Transverse colon (tissue), 3 donors: ENCODE measurements around the gene IAH1.

ENCODE experiments used
- CTCF ChIP-seq, 5 experiments: fragments of 200-600 bp in 3 of 5; fragments of 450-650 bp in 2 of 5; sonication (generic) in 3 of 5; IDR thresholded peaks; 1 replicate in 2 of 5; 2 replicates in 3 of 5; pipeline ENCODE4 v1.5.1; 2016 to 2017; ENCODE audit warnings: antibody characterized with exemption in 5 of 5, inconsistent platforms in 3 of 5, mild to moderate bottlenecking in 2 of 5, moderate library complexity in 1 of 5
- EP300 ChIP-seq: sonication (generic); formaldehyde crosslinking; IDR thresholded peaks from one replicate; pipeline ENCODE4 v1.6.1; 2017; ENCODE audit warnings: antibody characterized with exemption, low read depth
- POLR2A ChIP-seq: fragments of 450-650 bp; IDR thresholded peaks from one replicate; pipeline ENCODE4 v1.6.1; 2016; ENCODE audit warnings: antibody characterized with exemption, mild to moderate bottlenecking, moderate library complexity

- TF ChIP-seq CTCF (IDR thresholded peaks at IDR 0.05) (no peak), EP300 (no peak), POLR2A (no peak)
Observed at GRCh38 chr2:9441556-9441955, 32.8 kb upstream of the IAH1 start.
